GM18951 (cell line): ENCODE results near the gene MCC.

Source experiments
- POLR2A ChIP-seq: IDR thresholded peaks from 4 replicates; pipeline ENCODE4 v1.6.1; 2011; ENCODE audit warnings: mild to moderate bottlenecking; ENCODE audit not compliant: insufficient read length, insufficient read depth; ENCODE audit errors: extremely low read depth
- in situ Hi-C: fragments of 300-500 bp; cut with MboI; formaldehyde crosslinking; loops from one replicate; pipeline ENCODE4 v1.12.0; 2022; ENCODE audit warnings: low sequenced_read_pairs, mixed read lengths, inconsistent platforms; ENCODE audit not compliant: unreplicated experiment

The MCC gene

DNA sequence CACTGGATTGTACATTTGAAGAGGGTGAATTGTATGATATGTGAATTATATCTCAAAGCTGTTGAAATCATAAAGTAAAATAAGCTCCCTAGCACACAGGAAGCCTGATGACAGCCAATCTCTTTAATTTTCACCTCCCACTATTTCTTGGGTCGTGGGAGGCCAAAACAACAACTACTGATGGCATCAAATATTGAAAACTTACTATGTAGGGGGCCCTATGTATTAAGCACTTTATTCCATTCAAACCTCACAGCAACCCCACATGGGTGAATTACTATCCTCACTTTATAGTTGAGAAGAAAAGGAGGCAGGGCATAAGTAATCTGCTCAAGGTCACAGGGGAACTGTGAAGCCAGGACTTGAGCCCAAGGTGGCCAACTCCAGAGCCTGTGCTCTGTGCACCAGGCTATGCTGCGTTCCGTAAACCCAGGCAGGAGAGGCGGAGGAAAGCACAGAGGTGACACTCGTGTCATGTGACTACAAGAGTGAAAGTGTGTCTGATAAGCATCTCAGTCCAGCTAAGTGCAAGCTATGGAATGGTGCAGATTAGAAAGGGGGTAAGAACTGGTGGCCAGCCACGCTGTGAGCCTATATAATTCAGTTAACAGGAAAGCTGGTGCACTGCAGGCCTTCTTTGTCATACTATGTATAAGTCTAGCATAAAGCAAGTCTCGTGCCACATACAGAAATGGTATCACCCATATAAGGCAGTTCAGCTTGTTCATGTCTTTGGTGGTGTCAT is 290.6 kb downstream of the MCC start:
- TF ChIP-seq POLR2A, result no peak

DNA sequence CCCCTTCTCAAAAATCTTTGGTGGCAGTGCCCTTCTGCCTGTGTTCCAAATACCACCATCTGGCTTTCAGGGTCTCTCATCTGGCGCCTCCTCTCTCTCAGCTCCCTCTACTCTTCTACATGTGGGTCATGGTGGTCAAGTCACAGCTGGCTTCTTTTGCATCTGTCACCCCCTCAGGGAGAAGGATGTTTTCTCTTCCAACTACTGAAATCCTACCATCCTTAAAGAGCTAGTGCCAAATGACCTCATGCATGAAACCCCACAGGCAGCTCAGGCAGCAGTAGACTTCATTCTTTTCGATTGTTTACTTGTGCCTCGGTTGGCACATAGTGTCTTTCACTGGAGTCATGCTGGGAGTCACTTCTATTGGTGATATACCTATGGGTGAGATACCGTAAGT is 292.5 kb downstream of the MCC start:
- no peak for TF ChIP-seq POLR2A
- in situ Hi-C loops, result no loop called here

More for the DNA sequence above, 290.6 kb downstream of the MCC start:
- in situ Hi-C loops, result no loop called here

DNA sequence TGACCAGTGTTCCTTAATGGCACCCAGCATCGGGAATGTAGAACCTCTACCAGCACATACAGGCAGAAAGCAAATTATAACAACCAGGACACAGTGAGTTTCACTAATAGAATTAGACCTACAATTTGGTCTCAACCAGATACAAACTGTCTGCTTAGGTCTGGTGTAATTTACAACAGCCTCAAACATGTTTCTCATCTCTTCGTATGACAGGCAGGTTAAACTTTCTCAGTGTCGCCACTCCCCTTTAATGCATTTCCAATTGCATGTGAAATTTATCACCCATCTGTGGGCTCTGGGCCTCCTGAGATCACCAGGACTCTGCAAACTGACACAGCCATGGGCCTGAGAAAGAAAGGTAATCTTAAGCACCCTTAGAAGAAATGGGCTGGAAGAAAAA is 293.0 kb downstream of the MCC start:
- TF ChIP-seq POLR2A, result no peak
- in situ Hi-C loops, result no loop called here

DNA sequence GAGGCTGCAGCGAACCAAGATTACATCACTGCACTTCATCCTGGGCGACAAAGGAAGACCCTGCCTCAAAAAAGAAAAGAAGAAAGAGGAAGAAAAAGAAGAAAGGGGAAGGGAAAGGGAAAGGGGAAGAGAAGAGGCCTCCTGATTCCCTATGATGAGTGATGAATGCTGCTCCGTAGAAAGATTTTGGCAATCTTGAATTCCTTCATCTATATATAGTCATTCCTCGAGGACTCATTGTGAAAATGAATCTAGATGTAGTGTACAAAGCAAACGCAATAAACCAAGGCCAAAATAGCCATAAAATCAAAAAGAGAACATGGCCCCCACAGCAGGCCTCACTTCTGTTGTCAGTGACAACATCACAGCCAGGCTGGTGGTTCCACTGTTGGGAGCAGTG is 293.7 kb downstream of the MCC start:
- in situ Hi-C loops, result no loop called here
- TF ChIP-seq POLR2A, result no peak

DNA sequence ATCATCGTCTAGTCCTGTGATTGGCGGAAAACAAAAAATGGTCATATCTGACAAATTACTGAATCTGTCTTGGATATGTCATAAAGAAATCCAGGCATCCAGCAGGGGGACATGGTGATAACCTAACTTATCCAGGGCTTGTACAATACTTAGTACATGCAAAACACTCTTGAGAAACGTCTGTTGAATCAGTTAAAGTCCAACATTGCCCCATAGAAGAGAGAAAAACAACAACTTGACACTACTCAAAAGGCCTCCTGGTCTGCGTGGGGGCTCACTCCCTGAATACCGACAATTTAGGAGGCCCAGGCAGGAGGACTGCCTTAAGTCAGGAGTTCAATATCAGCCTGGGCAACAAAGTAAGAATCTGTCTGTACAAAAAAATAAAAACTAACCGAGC is 294.1 kb downstream of the MCC start:
- in situ Hi-C loops, result no loop called here
- TF ChIP-seq POLR2A, result no peak

DNA sequence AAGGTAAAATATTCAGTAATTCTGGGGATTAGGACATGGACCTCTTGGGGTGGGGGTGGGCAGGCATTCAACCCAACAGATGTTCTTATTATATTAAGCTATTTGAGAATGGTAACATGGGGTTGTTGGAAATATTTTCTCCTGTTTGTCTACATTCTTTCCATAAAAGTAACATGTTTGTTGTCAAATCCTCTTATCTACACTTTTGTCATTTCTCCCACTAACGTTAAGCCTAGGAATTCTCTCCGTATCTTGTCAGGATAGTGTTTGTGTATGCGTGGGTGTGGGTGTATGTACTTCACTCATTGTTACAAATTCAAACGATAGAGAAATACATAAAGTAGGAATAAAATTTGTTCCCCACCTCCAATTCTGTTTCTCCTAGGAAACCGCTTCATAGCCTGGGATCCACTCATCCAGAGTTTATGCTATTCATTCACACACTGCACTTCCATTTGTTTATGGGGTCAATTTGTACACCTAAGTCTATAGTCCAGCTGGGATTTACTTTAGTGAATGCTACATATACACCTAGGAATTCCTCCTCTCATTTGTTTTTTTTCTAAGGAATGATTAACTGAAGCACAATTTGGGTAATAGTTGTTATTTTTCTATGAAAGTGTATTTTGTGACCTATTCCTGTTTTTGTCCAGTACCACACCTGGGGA is 294.8 kb downstream of the MCC start:
- in situ Hi-C loops, result no loop called here
- TF ChIP-seq POLR2A, result no peak

DNA sequence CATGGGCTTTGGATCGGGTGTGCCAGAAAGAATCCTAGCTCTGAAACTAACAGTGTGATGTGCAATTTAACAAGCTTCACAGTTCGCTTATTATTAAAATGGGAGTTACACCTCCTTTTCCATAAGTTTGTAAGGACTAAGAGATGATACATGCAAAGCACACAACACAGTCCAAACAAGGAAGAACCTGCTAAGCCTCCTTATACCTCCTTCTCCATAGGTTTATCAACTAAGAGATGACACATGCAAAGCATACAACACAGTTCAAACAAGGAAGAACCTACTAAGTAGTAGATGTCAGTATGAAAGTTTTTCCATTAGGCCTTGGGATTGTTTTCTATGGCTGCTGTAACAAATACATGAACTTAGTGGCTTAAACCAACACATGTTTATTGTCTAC is 295.7 kb downstream of the MCC start:
- in situ Hi-C loops, result no loop called here
- TF ChIP-seq POLR2A, result no peak

DNA sequence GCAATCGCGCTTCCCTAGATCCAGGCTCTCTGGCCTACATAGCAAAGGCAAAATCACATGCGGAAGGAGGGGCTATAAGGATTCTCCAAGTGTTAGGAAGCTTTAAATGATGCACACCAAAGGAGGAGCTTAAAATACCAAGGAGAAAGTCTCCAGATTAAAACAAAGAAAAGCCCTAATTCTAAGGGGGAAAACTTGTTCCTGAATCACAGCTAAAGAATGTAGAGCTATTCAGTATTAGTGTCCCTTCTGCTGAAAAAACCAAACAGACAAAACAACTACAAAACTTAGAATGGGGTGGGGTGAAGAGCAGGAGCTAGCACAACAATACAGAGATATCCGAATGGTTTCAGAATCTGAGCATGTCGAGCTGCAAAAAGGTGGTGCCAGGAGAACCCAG is 297.9 kb downstream of the MCC start:
- TF ChIP-seq POLR2A, result no peak
- in situ Hi-C loops, result no loop called here

DNA sequence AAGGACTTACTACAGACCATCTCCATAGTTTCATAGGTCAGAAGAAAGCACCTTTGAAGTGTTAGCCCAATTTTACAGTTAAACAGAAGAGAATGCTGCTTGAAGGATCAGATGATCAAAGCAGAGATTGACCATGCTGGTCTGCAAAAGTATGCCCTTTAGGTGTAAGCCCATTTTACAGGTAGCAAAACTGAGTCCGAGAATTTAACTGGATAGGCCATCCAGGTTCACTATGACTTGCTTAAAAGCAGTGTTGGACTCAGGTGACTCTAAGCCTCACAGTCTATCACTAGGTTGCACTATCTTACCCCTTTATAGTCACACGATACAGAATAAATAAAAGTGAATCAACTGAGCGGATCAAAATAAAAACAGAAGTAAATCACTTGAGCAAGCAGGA is 299.0 kb downstream of the MCC start:
- in situ Hi-C loops, result no loop called here
- TF ChIP-seq POLR2A, result no peak

DNA sequence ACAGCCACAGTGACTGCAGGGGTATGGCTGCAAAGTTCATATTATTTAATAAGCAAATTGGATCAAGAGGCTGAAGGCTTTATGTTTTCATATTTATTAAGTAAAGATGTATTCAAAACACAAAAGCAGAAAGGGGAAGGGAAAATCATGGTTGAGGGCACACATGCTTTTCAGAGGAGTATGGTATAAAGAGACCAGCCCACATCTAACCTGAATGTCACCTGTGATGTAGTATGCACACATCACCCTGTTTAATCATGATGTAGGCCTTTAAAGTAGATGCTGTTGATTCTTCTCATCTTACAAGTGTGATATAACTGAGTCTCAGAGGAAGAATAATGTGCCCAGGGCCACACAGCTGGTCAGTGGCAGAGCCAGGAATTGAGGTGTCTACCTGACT is 299.8 kb downstream of the MCC start:
- in situ Hi-C loops, result no loop called here
- no peak for TF ChIP-seq POLR2A

DNA sequence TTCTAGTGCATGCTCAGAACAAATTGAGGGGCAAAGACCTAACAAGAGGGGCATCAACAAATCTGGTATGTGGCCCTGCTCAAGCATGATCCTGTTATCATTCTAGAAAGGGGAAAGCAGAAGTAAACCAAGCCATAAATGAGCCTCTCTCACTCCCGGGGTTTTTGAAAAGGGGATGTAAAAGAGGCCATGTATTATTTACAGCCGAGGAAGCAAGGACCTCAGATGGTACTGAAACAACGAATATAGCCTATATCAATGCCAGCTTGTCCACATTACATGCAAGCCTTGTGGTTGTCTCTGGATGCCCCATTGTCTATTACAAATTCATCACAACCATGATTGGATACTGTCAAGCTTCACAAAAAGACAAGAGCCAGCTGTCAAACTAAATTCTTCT is 300.3 kb downstream of the MCC start:
- in situ Hi-C loops, result no loop called here
- no peak for TF ChIP-seq POLR2A

DNA sequence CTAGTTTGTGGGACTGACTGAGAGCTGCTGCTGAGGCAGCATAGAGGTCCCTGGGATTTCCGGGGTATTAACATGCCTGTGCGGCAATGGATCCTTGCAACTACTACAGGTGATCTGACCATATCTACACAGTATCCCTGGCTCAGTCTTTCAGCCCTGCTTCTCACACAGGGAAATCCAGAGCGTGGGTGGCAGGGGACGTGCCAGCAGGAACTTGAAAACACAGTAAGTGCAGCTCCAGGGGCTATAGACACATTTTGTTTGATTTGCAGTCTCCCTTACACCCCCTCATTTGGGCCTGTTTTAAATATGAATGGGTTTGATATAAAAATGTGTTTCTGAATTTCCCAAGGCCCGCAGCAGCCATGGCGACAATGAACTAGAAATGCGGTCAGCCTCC is 302.2 kb downstream of the MCC start:
- in situ Hi-C loops, result no loop called here
- no peak for TF ChIP-seq POLR2A

DNA sequence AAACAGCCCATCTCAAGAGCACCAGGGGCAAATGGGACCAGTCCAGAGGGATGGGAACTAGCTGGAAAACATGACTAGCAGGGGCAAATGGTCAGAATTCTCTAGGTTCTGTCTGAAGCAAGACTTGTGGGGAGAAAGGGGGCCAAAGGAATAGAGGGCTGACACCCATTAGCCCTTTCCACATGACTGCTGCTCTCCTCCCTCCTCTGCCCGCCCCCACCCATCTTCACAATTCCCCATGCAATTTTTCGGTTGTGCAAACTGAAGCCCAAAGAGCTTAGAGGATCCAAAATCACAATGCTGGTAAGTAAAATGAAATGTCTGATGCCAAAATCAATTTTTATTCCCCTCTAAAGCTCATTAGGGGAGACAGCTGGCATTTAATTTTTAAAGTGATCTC is 304.6 kb downstream of the MCC start:
- no peak for TF ChIP-seq POLR2A
- in situ Hi-C loops, result no loop called here

DNA sequence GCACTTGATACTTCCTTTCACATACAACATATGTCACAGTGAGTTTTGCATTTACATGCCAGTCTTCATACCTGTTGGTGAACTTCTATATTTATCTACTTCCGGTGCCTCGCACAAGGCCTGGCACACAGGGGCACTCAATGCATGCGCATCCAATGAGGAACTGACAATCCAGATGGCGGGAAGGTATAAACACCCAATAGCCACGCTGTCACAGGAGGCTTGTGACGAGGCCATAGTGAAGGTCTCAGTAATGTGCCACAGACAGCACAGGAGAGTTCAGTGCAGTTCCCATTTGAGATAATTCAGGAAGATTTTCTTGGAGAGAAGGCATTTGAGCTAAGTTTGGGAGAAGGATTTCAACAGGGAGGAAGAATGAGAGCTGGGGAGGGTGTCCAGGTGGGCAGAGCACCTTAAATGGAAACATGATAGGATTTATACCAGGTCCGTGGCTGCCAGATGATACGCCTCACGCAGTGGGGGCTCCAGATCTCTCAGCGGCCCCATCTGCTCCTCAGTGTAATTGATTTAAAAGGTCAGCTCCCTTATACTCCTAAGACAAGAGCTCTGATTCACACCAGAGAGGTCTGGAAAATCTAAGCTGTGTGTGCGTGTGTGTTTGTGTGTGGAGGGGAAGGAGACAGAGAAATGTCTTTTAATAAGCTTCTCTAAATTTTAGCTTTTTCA is 305.5 kb downstream of the MCC start:
- in situ Hi-C loops, result no loop called here
- TF ChIP-seq POLR2A, result no peak
